Measurements from ENCODE around the gene ZHX3.

Gene ZHX3

GRCh38 chr20:41232973-41233926 is 84.3 kb downstream of the ZHX3 start:
- peak overlapping the region; percentile 31 for H3K4me2 ChIP-seq (ENCODE audit: low read length)
- H3K4me3 ChIP-seq (ENCODE audit: low read depth, low read length) = no peak overlapping the region
- H3K27ac ChIP-seq = peak overlapping the region; percentile 21
- peaks cover 7% of the 10 kb centered on the region for H3K79me2 ChIP-seq
- peak overlapping the region; percentile 54 for H2AFZ ChIP-seq
- H3K36me3 ChIP-seq (ENCODE audit: control insufficient read depth, insufficient read depth, low read length) = no peaks in the 10 kb centered on the region
- H3K4me1 ChIP-seq = peaks cover 15% of the 10 kb centered on the region
- no peak for TF ChIP-seq CTCF (IDR thresholded peaks at IDR 0.05)
- no peaks in the 10 kb centered on the region for H3K9me3 ChIP-seq (ENCODE audit: control insufficient read depth, low read length)
- H3K9ac ChIP-seq = no peak overlapping the region
- H3K27me3 ChIP-seq (ENCODE audit: control insufficient read depth, insufficient read depth, low read length) = no peaks in the 10 kb centered on the region

- H3K9ac ChIP-seq = no peak overlapping the region
- no peak for TF ChIP-seq CTCF (IDR thresholded peaks at IDR 0.05)
Measured at GRCh38 chr20:41231136-41231535, 86.4 kb downstream of the ZHX3 start.

GRCh38 chr20:41230136-41230535 is 87.4 kb downstream of the ZHX3 start:
- H3K9me3 ChIP-seq (ENCODE audit: control insufficient read depth, low read length) = no peaks in the 10 kb centered on the region
- H2AFZ ChIP-seq = no peak overlapping the region
- H3K4me1 ChIP-seq = peaks cover 15% of the 10 kb centered on the region
- no peak overlapping the region for H3K4me3 ChIP-seq (ENCODE audit: low read depth, low read length)
- no peaks in the 10 kb centered on the region for H3K27me3 ChIP-seq (ENCODE audit: control insufficient read depth, insufficient read depth, low read length)
- H3K27ac ChIP-seq = no peak overlapping the region
- peaks cover 7% of the 10 kb centered on the region for H3K79me2 ChIP-seq
- no peaks in the 10 kb centered on the region for H3K36me3 ChIP-seq (ENCODE audit: control insufficient read depth, insufficient read depth, low read length)
- no peak for TF ChIP-seq CTCF (IDR thresholded peaks at IDR 0.05)
- H3K4me2 ChIP-seq (ENCODE audit: low read length) = no peak overlapping the region
- no peak overlapping the region for H3K9ac ChIP-seq

More at GRCh38 chr20:41231136-41231535, 86.4 kb downstream of the ZHX3 start:
- H2AFZ ChIP-seq = no peak overlapping the region
- H3K27ac ChIP-seq = no peak overlapping the region
- no peaks in the 10 kb centered on the region for H3K27me3 ChIP-seq (ENCODE audit: control insufficient read depth, insufficient read depth, low read length)
- peaks cover 7% of the 10 kb centered on the region for H3K79me2 ChIP-seq
- no peak overlapping the region for H3K4me3 ChIP-seq (ENCODE audit: low read depth, low read length)
- no peak overlapping the region for H3K4me2 ChIP-seq (ENCODE audit: low read length)
- H3K9me3 ChIP-seq (ENCODE audit: control insufficient read depth, low read length) = no peaks in the 10 kb centered on the region
- H3K4me1 ChIP-seq = peaks cover 15% of the 10 kb centered on the region
- no peaks in the 10 kb centered on the region for H3K36me3 ChIP-seq (ENCODE audit: control insufficient read depth, insufficient read depth, low read length)

- Histone ChIP-seq H2AFZ (no peak overlapping the region), H3K36me3 (ENCODE audit: control insufficient read depth, insufficient read depth, low read length) (no peaks in the 10 kb centered on the region), H3K4me3 (ENCODE audit: low read depth, low read length) (no peak overlapping the region), H3K79me2 (peaks cover 7% of the 10 kb centered on the region), H3K9me3 (ENCODE audit: control insufficient read depth, low read length) (no peaks in the 10 kb centered on the region), H3K27me3 (ENCODE audit: control insufficient read depth, insufficient read depth, low read length) (no peaks in the 10 kb centered on the region), H3K4me1 (peaks cover 15% of the 10 kb centered on the region), H3K9ac (no peak overlapping the region), H3K4me2 (ENCODE audit: low read length) (no peak overlapping the region), H3K27ac (no peak overlapping the region)
- no peak for TF ChIP-seq CTCF (IDR thresholded peaks at IDR 0.05)
Measured at GRCh38 chr20:41229259-41229658, 88.3 kb downstream of the ZHX3 start.
